ENCODE results near the gene HOXA4.

GRCh38 chr7:27148031-27148755 is 17.6 kb upstream of the HOXA4 start:
- TF ChIP-seq CTCF (conservative IDR thresholded peaks at IDR 0.05; ENCODE audit: low read length) (no peak), EZH2phosphoT487 (IDR thresholded peaks at IDR 0.05; ENCODE audit: borderline replicate concordance) (no peak)

Measured in Loucy (cell line).